HG02798 (cell line): Measurements from ENCODE around the gene LIM2.

ENCODE experiments used
- ATAC-seq: cut with Tn5 transposase; IDR thresholded peaks from one replicate; pipeline ENCODE4 v1.9.1; 2021; ENCODE audit warnings: mild to moderate bottlenecking; ENCODE audit not compliant: unreplicated experiment, poor library complexity

Gene LIM2

DNA sequence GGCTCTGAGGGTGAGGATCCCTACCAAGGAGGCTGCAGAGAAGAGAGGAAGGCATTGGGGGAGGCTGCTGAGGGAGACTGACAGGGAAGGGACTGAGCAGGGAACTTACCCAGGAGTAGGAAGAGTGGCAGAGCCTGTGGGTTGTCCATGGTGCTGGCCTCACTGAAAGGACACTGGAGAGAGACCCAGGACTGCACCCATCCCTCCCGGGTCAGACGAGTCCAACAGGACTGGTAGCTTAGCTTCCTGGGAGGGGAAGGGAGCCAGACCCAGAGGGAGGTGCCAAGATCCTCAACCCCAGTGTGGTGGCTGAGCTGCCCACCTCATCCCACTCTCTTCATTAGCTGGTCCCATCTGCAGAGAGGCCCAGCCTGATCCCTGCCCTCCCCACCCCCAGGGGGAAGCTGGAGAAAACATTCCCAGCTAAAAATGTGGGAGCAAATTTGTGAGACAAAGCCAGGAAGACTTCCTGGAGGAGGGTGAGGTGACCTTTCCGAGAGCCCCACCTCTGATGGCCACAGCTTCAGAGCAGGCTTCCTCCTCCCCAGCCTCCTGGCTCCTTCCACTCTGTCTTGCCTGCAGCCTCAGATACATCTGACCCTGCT is 45.7 kb downstream of the LIM2 start, which contains the start of gene VSIG10L:
VSIG10L (minus strand) TSS at position 164 of the 605 bp plus-strand sequence; CDS start at position 149, 15 bp downstream.
- no peak for ATAC-seq

DNA sequence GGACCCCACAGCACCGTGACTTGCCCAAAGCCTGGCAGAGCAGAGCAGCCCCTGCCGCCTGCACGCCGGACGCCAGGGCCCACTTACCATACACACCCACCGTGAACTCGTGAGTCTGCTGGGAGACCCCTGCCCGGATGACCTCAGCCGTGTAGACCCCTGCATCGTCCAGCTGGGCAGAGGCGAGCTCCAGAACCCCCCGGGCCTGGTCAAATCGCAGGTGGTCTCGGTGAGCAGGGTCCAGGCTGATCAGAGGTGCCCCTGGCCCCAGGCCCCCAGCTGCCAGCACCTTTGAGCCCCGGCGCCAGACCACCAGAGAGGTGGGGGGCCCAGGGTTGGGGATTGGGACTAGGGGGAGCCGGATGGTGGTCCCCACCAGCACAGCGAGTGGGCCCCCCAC is 46.7 kb downstream of the LIM2 start:
- no peak for ATAC-seq

DNA sequence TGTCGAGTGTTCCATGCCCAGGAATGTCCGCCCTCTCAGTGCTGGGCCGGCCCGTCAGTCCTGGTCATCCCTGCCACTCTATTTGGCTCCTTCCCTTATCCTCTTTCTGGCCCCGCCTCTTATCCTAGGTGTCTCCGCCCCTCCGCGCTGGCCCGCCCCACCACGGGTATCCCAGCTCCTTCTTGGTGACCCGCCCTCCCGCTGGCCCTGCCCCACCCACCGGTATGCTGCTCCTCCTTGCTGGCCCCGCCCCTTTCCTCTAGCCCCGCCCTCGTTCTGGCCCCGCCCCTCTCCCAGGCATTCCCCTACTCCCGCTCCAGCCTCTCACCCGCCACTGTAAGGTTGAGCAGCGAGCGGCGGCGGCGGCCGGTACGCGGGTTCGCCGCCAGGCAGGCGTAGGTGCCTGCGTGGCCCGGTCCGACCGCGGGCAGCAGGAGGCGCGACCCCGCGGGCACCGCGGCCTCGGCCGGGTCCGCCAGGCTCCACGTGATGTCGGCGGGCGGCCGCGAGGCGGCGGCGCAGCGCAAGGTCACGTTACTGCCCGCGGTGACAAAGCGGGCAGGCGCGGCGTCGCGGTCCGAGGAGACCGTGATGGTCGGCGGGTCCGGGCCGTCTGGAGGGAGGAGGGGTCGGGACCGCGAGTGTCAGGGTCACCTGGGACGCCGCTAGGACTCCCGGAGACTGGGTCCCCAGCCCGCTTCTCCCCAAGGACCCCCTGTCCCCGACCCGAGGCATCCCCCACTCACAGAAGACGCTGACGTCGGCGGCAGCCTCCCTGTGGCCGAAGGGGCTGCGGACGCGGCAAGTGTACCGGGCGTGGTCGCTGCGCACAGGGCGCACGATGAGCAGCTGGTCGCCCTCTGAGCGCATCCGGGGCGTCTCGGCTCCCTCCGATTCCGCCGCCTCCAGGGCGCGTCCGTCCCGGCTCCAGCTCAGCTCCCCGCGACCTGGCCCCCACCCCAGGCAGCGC is 47.8 kb downstream of the LIM2 start:
- peak; percentile 66 for ATAC-seq

DNA sequence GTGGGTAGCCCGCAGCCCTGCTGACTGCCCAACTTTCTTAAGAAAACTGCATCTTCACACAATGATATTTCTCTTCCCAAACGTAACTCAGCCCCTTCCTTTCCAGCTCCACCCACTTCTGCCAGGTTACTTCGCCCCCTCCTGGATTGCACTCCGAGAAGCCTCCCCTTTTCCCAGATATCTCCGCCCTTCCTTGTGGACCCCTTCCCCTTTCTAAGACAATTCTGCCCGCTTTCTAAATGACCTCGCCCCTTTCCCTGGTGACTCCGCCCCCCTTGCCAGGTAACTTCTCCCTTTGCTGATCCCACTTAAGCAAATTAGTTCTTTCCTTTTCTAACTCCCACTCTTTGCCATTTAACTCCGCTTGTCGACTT is 48.5 kb downstream of the LIM2 start:
- ATAC-seq = peak; percentile 1

DNA sequence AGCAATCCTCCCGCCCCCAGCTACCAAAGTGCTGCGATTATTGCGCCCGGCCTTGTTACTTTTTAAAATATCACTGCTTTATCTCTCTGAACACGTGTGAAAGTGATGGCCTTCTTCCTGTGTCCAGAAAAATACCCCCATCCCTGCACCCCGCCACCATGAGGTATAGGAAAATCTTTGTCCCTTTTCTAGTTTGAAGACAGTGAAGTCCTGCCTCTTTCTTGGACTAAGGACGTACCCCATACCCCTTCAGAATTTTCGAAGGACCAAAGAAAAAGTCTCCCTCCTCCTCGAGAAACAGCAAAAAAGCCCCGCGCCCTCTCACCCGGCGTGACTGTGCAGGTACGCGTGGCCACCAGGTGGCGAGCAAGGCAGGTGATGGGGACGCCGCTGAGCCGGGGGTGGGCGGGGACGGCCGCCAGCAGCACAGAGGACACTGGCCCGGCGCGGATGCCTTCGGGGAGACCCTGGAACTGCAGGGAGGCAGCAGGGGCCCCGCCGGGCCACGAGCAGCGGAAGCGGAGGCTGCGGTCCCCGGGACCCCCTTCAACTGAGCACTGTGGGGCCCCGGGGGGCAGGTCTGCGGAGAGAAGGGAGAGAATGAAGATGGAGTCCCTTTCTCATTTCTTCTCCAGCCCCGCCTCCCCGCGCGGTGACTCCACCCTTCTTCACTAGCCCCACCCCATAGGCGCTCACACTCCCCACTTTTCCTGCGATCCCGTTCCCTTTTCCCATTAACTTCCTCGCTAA is 49.0 kb downstream of the LIM2 start:
- peak; percentile 50 for ATAC-seq

DNA sequence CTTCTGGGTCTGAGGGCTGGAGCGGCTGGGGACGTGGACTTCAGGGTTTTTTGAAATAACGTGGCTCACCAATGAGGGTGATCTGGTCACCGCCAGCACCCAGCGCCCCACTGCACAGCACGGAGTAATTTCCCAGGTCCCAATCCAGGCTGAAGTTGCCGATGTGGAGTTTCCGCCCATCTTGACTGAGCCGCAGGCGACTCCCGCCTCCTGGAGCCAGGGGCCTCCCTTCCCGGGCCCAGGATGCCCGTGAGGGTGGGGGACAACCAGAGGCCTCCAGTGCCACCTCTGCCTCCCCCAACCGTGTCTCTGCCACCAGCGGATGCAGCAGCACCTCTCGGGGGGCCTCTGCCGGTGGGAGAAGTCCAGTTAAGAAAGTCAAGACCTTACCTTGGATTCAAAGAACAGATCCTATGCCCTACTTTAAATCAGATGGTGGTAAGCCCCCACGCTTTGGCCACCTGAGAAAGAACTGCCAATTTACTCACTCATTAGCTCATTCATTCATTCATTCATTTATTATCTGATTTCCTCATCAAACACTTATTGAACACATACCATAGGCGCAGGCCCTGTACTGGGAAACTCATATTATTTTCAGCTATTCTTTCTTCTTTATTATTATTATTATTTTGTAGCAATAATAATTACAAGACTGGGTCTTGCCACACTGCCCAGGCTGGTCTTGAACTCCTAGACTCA is 49.8 kb downstream of the LIM2 start:
- ATAC-seq = no peak

DNA sequence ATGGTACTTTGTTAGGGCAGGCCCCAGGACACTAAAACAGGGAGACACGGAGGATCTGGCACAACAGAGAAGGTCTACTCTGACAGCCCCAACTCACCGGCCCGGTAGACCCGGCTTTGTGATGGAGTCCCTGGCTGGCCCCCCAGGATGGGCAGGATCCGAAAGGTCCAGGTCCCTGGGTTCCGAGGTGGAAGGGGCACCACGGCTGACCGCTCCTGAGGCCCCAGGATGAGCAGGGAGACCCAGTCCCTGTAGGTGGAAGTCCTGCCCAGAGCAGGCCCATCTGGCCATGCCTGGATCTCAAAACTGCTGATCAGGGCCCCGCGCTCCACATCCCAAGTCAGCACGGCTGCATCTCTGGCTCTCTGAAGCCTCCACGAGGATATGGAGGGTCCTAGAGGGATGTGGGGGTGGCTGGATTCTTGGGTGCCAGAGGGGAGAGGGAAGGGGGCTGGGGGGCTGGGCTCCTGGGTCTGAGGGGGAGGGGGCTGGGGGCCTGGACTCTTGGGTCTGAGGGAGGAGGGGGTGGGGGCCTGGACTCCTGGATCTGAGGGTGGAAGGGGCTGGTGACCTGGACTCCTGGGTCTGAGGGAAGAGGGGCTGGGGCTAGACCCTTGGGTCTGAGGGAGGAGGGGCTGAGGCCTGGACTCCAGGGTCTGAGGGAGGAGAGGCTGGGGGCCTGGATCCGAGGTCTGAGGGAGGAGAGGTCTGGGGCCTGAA is 50.5 kb downstream of the LIM2 start:
- no peak for ATAC-seq

DNA sequence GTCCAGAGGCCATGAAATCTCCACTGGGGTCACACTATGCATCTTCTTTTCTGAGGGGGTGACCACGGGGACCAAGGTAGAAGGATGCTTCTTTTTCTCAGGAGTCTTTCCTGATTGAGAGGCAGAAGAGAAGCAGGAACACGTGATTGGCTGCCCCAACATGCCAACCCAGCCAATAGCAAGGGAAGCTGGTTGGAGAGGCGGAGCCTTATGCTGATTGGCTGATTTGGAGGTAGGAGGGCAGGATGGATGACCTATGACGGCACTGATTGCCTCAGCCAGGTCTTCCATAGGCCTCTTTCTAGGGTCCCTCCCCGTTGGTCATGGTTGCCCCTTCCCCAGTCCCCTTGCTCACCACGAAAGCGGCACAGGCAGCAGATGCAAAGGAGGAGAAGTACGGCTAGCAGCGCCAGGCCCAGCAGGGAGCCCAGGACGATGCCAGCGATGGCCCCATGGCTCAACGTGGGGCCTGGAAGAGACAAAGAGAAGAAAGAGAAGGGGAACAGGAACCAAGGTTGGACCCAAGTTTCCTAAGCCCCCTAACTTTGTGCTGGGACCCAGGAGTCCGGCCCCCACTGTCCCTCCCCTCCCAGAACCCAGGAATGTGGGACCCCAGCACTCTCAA is 53.8 kb downstream of the LIM2 start:
- no peak for ATAC-seq

DNA sequence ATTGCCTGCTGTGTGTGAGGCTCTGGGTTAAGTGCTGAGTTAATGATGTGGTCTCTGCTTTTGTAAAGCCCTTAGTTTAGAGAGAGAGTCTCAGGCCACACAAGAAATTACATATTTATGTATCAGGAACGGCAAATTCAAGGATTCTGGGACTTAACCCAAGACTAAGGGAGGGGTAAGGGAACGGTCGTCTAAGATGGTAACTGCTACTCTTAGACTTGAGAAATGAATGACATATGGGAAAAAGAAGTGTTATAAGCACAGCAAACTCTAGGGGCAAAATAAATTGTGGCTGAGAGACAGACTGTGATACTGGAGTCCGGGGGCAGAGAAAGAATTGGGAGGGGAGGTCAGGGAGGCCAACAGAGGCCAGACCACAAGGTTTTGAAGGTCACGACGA is 56.1 kb downstream of the LIM2 start:
- ATAC-seq = no peak

DNA sequence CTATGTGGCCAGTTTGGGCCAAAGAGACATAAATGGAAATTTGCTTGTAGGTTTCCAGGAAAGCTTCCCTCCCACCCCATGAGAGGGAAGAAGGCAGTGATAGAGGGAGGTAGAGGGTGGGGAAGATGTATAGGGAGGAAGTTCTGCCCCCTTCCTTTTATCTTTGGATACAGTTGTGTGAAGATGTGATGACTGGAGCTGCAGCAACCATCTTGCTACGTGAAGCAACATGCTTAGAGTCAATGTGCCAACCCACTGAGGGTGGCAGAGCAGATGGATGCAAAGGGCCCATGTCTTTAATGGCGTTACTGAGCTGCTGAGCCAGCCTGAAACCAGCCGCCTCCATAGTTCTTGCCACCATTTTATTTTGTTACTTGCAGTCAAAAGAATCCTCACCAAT is 56.6 kb downstream of the LIM2 start:
- no peak for ATAC-seq

DNA sequence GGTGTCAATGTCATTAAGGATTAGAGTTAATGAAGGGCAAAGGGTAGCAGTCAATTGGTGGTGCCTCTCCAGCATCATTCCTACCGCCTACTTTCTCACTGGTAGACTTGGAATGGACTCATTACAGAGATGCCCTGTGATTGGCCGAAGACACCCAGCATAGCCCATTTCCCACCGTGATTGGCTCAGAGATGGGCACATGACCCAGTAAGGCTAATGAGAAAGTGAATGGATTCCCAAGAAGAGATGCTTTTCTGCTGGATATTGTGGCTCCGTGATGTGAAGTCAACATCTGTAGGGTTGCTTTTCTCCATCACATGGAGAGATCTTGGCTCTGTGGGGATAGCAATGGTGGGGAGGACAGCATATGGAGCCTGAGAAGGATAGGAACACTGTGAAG is 57.4 kb downstream of the LIM2 start:
- no peak for ATAC-seq
